HG02763 (cell line): ENCODE data around the gene TXNRD2.

Experiments used
- ATAC-seq: cut with Tn5 transposase; IDR thresholded peaks from one replicate; pipeline ENCODE4 v1.9.1; 2021; ENCODE audit warnings: mild to moderate bottlenecking, moderate library complexity; ENCODE audit not compliant: unreplicated experiment

Gene TXNRD2

DNA sequence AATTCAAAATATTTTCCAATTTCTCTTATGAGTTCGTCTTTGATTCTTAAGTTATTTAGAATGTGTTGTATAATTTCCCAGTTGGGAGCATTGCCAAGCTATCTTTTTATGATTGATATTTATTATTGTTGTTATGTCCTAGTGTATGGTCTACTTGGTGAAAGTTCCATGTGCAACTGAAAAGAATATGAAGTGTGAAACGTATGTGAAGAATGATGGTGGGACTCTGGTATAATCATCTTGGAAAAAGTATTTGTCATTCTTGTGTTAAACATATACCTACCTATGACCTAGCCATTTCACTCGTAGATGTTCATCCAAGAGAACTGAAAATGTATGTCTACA, 75.0 kb downstream of the TXNRD2 start:
- no peak for ATAC-seq

DNA sequence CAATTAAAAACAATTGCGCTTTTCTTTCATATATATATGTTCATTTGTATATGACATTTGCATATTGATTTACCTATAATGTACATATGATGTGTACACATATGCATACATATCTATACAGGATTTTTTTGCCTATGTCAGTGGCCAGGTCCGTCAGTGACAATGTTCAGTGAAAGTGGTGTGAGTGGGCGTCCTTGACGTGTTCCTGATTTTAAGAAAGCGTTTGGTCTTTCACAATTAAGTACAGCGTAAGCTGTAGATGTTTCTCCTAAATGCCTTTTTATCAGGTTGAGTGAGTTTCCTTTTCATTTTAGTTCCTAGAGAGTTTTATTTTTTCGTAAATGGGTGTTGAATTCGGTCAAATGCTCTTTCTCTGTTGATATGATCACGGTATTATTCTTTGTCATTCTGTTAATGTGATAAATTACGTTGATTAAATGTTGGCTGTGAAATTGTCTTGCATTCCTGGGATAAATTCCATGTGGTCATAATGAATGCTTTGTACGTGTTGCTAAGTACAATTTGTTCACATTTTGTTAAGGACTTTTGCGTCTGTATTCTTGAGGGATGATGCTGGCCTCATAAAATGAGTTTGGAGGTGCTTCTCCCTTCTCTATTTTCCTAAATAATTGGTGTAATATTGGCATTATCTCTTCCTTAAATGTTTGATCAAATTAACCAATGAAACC, 76.3 kb downstream of the TXNRD2 start:
- no peak for ATAC-seq

DNA sequence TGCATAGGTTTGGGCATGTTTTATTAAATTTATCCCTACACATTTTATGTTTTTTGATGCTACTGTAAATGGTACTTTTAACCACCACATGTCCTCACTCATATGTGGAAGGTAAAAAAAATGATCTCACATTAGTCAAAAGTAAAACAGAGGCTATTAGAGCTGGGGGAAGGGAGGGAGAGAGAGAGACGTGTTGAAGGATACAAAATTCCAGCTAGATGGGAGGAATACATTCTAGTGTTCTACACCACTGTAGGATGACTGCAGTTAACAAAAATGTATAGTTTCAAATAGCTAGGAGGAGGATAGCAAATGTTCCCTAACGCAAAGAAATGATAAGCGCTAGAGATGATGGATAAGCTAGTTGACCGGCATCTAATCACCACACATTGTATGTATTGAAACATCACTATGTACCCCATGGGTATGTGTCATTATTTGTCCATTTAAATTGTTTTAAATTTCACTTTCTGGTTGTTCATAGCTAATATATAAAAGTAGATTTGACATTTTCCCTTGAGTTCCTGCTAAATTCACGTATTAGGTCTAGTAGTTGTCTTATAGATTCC, 77.0 kb downstream of the TXNRD2 start:
- ATAC-seq = no peak

DNA sequence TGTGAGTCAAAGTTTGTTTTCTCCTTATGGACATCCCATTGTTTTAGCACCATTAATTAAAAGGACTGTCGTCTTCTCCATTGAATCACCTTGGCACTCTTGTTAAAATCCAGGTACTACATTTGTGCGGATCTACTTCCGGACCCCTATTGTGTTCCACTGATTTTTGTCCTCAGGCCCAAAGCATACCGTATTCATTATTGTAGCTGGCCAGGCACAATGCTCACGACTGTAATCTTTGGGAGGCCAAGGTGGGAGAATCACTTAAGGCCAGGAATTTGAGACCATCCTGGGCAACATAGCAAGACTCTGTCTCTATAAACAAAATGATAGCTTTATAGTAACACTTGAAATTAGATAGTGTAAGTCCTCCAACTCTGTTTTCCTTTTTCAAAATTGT, 78.0 kb downstream of the TXNRD2 start:
- ATAC-seq = no peak

DNA sequence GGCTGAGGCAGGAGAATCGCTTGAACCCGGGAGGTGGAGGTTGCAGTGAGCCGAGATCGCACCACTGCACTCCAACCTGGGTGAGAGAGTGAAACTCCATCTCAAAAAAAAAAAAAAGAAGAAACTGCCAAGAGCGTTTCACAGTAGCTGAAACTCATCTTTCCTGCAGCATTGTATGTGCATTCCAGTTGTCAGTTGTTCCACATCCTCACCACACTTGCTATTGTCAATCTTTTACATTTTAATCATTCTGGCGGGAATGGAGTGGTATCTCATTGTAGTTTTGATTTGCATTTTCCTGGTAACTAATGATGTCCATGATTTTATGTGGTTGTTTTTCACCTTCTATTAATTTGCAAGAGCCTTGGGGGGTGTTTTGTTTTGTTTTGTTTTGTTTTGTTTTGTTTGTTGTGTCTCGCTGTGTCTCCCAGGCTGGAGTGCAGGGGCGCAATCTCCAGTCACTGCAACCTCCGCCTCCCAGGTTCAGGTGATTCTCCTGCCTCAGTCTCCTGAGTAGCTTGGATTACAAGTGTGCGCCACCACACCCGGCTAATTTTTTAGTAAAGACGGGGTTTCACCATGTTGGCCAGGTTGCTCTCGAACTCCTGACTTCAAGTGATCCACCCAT, 78.9 kb downstream of the TXNRD2 start:
- no peak for ATAC-seq

DNA sequence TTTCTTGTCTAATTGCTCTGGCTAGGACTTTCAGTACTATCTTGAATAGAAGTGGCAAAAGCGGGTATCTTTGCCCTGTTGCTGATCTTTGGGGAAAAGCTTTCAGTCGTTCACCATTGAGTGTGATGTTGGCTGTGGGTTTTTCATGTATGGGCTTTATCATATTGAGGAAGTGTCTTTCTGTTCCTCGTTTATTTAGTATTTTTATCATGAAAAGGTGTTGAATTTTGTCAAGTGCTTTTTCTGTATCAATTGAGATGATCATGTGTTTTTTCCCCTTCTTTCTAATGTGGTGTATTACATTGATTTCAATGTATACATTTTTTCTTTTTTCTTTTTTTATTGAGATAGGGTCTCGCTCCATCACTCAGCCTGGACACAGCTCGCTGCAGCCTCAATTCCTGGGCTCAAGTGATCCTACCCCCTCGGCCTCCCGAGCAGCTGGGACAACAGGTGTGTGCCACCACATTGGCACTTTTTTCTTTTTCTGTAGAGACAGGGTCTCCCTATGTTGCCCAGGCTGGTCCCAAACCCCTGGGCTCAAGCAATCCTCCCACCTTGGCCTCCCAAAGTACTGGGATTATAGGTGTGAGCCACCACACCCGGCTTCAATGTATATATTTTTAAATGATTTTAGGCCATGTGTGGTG, 81.6 kb downstream of the TXNRD2 start:
- ATAC-seq = no peak

DNA sequence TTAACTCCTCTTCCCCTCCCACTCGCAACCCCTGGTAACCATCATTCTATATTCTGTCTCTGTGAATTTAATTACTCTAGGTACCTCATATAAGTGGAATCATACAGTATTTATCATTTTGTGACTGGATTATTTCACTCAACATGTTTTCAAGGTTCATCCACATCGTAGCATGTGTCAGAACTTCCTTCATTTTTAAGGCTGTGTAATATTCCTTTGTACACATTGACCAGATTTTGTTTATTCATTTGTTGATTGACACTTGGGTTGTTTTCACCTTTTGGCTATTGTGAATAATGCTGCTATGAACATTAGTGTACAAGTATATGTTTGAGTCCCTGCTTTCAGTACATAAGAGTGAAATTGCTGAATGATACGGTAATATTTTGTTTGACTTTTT, 84.2 kb downstream of the TXNRD2 start:
- no peak for ATAC-seq

DNA sequence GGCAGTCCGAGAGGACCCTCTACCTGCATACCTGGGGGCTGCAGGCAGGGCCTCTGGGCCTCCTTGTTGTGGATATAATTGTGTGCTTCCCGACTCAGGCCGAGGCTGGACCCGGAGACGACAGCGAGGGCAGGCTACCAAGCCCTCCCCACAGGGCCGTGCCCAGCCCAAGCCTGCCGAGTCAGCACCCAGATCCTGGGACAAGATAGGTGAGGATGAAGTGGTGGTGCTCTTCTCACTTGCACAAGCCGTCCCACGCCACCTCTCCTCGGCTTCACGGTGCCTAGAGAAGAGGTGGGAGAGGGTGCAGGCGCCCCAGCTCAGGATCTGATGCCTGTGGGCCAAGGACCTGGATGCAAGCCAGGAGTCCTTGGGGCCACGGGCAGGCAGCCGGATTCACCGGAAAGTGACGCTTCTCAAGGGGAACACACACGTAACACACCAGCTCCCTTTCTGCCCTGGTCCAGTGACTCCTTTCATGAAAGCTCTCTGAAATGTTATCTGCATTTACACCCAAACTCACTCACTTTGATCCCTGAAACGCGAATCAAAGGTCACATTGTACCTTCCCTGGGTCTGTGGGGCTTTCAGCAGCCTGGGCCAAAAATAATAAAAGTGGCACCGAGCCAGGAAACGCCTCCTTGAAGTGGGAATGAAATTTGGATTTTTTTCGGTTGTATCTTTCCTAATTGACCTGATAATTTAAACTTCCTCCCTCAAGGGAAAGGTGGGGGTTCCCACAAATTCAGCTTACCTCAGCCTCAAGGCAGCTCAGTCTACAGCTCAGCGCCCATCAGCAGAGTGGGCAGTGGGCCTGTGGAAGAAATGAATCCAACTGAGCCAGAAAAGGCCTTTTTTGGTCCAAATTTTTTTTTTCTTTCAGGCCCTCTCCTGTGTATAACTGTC, 85.9 kb downstream of the TXNRD2 start:
- ATAC-seq = peak; percentile 15

DNA sequence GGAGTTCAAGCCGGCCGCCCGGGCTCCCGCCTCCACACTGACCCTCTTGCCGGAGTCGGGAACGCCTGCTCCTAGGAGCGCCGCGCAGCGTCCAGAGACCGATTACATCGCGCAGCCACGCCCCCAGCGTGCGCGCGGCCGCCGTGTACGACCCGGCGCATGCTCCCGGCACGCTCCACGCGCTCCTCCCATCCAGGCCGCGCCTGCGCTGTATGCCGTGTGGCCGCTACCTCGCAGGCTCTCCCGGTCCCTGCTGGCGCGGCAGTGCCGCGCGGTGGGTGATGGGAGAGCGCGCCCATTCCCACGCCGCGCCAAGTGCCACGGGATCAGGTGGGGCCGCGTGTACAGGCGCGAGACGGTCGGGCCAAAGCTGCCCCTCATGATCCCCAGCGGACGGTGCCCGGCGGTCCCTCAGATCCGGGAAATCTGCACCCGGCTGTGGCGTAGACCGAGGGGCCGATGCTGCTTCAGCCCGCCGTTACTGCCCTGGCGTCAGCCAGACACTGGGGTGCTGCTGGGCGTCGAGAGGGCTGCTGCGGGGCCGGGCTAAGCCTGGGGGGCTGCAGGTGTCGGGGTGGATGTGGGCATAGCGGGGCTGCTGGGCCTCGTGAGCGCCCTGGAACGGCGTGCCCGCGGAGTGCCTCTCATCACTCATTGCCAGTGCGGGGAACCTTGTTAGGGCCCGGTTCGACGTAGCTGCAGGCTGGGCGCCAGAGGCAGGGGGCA, 86.7 kb downstream of the TXNRD2 start, which contains the start of the genes GNB1L and RTL10:
Gene GNB1L, minus strand, starts transcription at position 97 of the 726 bp plus-strand sequence. CDS start 33,519 bp downstream, outside the sequence.
Gene RTL10, minus strand, starts transcription at position 97 of the 726 bp plus-strand sequence. CDS start 2,613 bp downstream, outside the sequence.
- peak; percentile 87 for ATAC-seq

DNA sequence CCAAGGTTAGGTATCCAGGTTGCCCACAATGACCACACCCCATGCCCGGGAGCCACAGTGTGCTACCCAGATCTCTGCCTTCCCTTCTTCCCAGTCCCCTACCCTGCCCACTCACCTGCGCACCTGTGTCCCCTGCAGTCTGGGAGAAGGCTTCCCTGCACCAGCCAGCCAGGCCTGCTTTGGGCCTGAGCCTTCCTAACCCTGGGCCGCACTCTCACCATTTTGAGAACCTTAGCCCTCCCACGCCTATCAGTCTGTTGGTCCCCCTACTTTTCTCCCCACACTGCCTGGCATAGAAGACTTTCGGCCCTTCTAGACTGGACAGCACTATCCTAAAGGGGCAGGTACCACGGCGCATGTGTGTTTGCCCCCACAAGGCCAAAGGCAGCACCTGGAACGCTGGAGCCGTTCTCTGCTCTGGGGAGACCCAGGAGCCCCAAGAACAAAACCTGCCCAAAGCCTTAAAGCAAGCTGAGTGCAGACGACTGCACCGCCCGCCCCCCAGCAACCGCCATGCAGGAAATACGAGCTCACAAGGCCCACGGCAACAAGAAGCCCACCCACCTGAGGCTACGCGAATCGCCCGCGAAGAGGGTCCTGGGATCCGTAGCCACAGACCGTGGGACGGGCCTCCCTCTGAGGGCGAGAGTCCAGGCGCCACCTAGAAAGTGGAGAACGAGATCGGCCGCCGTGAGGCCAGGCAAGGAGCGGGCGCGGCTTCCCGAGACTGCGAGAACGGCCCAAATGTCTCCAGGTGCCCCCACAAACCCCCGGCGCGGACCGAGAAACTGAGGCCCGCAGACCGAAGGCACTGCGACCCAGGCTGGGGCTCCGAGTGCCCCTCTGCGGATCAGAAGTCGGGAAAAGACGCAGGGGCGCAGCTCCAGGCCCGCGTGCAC, 87.5 kb downstream of the TXNRD2 start:
- ATAC-seq = peak; percentile 5

DNA sequence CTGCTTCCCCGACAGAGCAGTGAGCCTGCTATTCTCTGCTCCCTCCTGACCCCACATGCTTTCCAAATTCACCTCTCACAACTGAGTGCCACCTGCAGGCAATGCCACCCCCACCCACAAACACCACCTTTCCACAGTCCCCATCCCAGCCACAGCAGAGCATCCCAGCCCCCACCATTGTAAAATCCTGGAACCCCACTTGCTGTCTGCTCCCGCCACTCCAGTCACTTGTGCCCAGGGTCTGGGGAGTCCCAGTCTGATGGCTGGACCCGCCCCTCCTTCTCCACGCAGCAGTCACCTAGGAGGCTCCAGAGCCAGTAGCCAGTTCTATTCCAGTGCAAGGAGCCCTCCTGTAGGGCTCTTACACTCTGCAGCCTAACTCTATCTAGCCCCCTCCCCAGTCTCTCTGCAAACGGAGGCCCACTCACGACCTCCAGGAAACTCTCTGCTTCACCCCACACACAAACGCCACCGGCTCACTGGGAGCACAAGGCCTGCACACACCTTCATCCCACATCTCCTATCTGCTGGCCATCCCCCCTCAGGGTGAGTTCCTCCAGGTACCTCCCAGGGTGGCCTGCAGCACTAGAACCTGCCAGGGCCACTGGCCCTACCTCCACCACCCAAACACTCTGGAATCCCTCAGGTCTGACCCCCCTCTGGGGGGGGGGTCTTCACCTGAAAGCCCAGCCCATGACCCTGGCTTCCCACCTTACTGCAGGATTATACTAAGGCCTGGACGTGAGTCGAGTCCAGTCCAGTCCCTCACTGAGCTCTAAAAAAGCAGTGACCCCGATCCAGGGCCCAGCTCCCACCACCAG, 88.3 kb downstream of the TXNRD2 start:
- no peak for ATAC-seq

DNA sequence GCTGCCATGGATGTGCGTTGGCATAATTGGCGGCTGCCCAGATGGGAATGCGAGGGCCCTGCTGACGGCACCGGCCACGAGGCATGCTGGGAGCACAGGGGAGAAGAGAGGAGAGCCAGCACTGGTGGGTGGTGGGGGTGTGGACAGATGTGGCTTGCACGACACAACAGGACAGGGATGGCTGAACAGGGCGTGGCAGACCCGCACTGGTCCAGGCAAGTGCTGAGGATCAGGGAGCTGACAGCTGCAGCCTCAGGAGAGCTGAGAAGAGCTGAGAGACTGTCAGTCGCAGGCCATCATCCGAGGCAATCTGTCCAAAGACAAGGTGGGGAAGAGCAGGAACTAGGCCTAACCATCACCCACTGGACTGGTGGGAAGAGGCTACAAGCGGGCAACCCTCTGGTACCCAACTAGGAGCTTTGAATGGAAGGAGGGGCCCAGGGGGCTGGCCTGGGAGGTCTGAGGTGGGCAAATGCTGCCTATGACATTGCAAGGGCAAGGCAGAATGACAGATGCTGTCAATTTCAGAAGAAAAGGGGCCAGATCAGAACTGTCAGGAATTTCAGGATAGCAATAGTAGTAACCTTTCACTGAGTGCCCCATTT, 89.3 kb downstream of the TXNRD2 start:
- no peak for ATAC-seq

DNA sequence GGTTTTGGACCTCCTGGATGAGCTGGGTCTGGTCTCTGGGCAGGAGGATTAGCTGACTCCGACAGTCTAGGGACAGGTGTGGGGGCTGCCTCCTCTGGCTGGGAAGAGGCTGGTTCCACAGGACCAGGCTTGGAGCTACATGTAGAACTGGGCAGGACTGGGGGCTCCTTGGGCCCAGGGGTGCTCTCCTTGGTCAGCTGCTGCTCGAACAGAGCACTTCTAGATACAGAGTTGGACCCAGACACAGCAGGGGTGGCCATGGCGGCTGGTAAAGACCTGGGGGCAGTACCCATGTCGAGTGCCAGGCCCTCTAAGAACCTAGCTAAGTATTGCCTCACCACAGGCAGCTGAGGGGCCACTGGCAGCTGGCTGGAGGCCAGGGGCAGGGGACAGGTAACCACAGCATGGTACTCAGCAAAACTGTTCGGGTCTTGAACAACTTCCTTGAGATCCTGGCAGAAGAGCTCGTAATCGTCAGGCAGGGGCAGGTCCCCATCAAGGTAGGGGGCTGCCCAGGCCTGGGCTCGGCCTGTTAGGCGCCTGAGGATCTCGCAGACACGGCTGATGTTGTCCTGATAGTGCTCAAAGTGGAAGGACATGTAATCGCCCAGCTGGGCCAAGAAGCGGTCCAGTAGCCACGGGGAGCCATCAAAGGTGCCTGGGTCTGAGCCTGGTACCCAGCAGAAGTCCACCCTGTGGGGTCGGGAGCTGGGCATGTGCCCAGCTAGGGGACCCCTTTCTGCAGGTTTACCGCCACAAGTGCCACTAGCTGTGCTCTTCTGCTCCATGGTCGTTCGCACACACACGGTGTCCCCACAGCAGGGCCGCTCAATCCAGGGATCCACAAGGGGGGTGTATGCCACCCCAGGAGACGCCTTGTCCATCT, 90.1 kb downstream of the TXNRD2 start:
- no peak for ATAC-seq

DNA sequence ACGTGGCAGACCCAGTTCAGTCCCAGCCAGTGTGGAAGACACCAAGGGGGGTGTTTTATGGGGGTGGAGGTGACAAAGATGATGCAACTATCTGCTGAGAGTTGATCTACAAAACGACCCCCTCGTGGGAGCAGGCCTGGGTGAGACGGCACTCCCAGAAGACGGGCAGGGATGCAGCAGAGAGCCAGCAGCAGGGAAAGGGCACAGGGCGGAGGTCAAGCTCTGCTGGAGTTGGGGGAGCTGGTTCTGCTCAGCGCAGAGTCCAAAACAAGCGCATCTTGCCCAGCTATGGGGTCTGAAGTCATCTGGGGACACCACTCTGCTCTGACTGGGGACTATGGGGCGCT, 90.9 kb downstream of the TXNRD2 start:
- ATAC-seq = no peak

DNA sequence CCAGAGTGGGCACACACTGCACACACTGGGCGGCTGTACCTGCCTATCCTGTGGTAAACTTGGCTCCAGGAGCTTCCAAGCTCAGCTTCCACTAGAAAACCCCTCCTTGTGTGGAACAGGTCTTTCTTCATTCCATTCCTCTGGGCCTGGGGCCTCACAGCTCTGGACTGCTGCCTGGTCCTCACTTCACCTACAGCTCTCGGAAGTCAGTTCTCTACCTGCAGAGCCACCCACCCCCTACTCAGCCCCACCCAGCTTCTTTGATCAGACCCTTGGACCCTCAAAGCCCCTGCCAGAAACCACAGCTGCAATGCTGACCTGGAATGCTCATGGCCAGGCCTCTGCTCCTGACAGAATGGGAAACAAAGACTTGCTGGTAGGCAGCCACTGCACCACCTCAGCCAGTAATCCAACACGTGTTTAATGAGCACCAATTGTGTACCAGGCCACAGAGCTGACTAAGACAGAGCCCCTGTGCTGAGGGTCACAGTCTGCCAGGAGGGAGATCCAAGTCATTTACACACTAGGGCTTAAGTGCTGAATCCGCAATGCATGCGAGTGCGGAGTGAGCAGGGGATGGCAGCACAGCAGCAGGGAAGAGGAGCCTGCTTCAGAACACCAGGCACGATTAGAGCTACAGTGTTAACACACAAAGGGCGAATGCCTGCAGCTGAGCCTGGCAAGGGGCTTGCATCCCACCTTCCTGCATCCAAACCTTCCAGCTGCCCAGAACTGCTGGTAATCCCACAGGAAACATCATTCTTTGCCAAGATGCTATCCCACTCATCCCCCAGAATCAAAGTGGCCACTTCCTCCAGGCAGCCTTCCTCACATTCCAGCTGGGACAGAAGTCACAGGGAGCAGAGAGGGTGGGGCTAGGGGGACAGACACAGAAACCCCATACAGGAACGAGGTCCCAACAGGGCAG, 91.5 kb downstream of the TXNRD2 start:
- ATAC-seq = no peak
